RWPE2 (cell line): ENCODE measurements around the gene RABGAP1L.
"Not testable (repeated sequence)": the region's sequence is repeated elsewhere in the genome, so short reads cannot be mapped to it uniquely, and the experiment has no call there.

Experiments used
- ATAC-seq: fragments of 200-7000 bp; cut with Tn5 transposase; 3 replicates; pipeline ENCODE4 v1.9.1; 2021; ENCODE audit warnings: low read depth
- DNase-seq: peaks from one replicate; pipeline ENCODE4 v3.0.0-alpha.2; 2020; ENCODE audit warnings: low spot score
- H3K27ac ChIP-seq: fragments of 450-650 bp; 2 replicates; pipeline ENCODE4 v1.5.1; 2017; ENCODE audit warnings: mild to moderate bottlenecking; ENCODE audit not compliant: poor library complexity, severe bottlenecking
- H3K27me3 ChIP-seq: fragments of 250-450 bp; sonication (Bioruptor Pico); 2 replicates; pipeline ENCODE4 v1.5.1; 2021; ENCODE audit warnings: mild to moderate bottlenecking, moderate library complexity; ENCODE audit not compliant: insufficient read depth, poor library complexity, severe bottlenecking
- H3K36me3 ChIP-seq: fragments of 250-450 bp; sonication (Bioruptor Pico); 2 replicates; pipeline ENCODE4 v1.5.1; 2020; ENCODE audit warnings: low read depth, mild to moderate bottlenecking, moderate library complexity
- H3K4me1 ChIP-seq: fragments of 250-450 bp; sonication (Bioruptor Pico); 2 replicates; pipeline ENCODE4 v1.5.1; 2021; ENCODE audit warnings: mild to moderate bottlenecking, moderate library complexity; ENCODE audit not compliant: insufficient read depth, poor library complexity, severe bottlenecking
- H3K4me3 ChIP-seq: fragments of 250-450 bp; sonication (Bioruptor Pico); 2 replicates; pipeline ENCODE4 v1.5.1; 2021; ENCODE audit warnings: mild to moderate bottlenecking, moderate library complexity; ENCODE audit not compliant: severe bottlenecking
- H3K9me3 ChIP-seq: fragments of 250-450 bp; sonication (Bioruptor Pico); 2 replicates; pipeline ENCODE4 v1.5.1; 2021; ENCODE audit warnings: mild to moderate bottlenecking, moderate library complexity; ENCODE audit not compliant: severe bottlenecking
- CTCF ChIP-seq: fragments of 450-650 bp; IDR thresholded peaks from one replicate; pipeline ENCODE4 v1.5.1; 2017; ENCODE audit warnings: mild to moderate bottlenecking, moderate library complexity; ENCODE audit not compliant: poor library complexity, severe bottlenecking

RABGAP1L gene

GRCh38 chr1:174301295-174302077 is 142.2 kb downstream of the RABGAP1L start:
- no peak for TF ChIP-seq CTCF
- peaks cover 5% of the 10 kb centered on the region; the same call in 1 of the 2 replicates for H3K36me3 ChIP-seq
- DNase-seq: no peak
- H3K9me3 ChIP-seq: no peaks in the 10 kb centered on the region
- H3K4me1 ChIP-seq: no peaks in the 10 kb centered on the region
- no peak overlapping the region for H3K27ac ChIP-seq
- H3K27me3 ChIP-seq: no peaks in the 10 kb centered on the region
- no peak for ATAC-seq
- no peak overlapping the region for H3K4me3 ChIP-seq

- H3K9me3 ChIP-seq: peaks cover 6% of the 10 kb centered on the region
- H3K4me1 ChIP-seq: no peaks in the 10 kb centered on the region
- H3K27ac ChIP-seq: no peak overlapping the region
- H3K27me3 ChIP-seq: no peaks in the 10 kb centered on the region
- ATAC-seq: no peak
- H3K4me3 ChIP-seq: no peak overlapping the region
- no peak for TF ChIP-seq CTCF
- peaks cover 5% of the 10 kb centered on the region; the same call in 1 of the 2 replicates for H3K36me3 ChIP-seq
- no peak for DNase-seq
These were observed 149.3 kb downstream of the RABGAP1L start for GRCh38 chr1:174308604-174309003.

- no peak for ATAC-seq
- TF ChIP-seq CTCF: no peak
- peaks cover 9% of the 10 kb centered on the region for H3K9me3 ChIP-seq
These were observed 150.2 kb downstream of the RABGAP1L start for GRCh38 chr1:174309490-174309889.

GRCh38 chr1:174314433-174314832 is 155.1 kb downstream of the RABGAP1L start:
- Histone ChIP-seq H3K27ac (no peak overlapping the region), H3K27me3 (no peaks in the 10 kb centered on the region), H3K4me3 (no peak overlapping the region), H3K9me3 (peaks cover 23% of the 10 kb centered on the region), H3K4me1 (no peaks in the 10 kb centered on the region), H3K36me3 (no peaks in the 10 kb centered on the region)
- ATAC-seq (no peak), DNase-seq (no peak)
- no peak for TF ChIP-seq CTCF

More at GRCh38 chr1:174309490-174309889, 150.2 kb downstream of the RABGAP1L start:
- peaks cover 5% of the 10 kb centered on the region; the same call in 1 of the 2 replicates for H3K36me3 ChIP-seq
- DNase-seq: no peak
- no peak overlapping the region for H3K4me3 ChIP-seq
- H3K27me3 ChIP-seq: no peaks in the 10 kb centered on the region
- no peaks in the 10 kb centered on the region for H3K4me1 ChIP-seq
- no peak overlapping the region for H3K27ac ChIP-seq

- no peaks in the 10 kb centered on the region for H3K4me1 ChIP-seq
- no peak for ATAC-seq
- no peak overlapping the region for H3K4me3 ChIP-seq
- H3K9me3 ChIP-seq: peaks cover 25% of the 10 kb centered on the region
- H3K36me3 ChIP-seq: no peaks in the 10 kb centered on the region
- no peaks in the 10 kb centered on the region for H3K27me3 ChIP-seq
- TF ChIP-seq CTCF: no peak
- H3K27ac ChIP-seq: no peak overlapping the region
- no peak for DNase-seq
These were observed 155.9 kb downstream of the RABGAP1L start for GRCh38 chr1:174315239-174315638.

- H3K9me3 ChIP-seq: peaks cover 11% of the 10 kb centered on the region
- H3K27ac ChIP-seq, H3K4me3 ChIP-seq, DNase-seq, ATAC-seq, H3K4me1 ChIP-seq, H3K36me3 ChIP-seq, H3K27me3 ChIP-seq: not testable (repeated sequence)
These were observed 161.6 kb downstream of the RABGAP1L start for GRCh38 chr1:174320897-174321296.
